GM12892 (cell line): Measurements from ENCODE around the gene ASCL1.

Source experiments
- POLR2A ChIP-seq: IDR thresholded peaks from 2 replicates; pipeline ENCODE4 v1.6.1; 2011; ENCODE audit warnings: low read depth, low read length, control low read depth
- POLR2AphosphoS5 ChIP-seq: IDR thresholded peaks from 2 replicates; pipeline ENCODE4 v1.6.1; 2011; ENCODE audit warnings: low read depth, low read length, control low read depth
- TAF1 ChIP-seq: IDR thresholded peaks from 2 replicates; pipeline ENCODE4 v1.6.1; 2011; ENCODE audit warnings: low read depth, mild to moderate bottlenecking, control low read depth, low read length, borderline replicate concordance

DNA sequence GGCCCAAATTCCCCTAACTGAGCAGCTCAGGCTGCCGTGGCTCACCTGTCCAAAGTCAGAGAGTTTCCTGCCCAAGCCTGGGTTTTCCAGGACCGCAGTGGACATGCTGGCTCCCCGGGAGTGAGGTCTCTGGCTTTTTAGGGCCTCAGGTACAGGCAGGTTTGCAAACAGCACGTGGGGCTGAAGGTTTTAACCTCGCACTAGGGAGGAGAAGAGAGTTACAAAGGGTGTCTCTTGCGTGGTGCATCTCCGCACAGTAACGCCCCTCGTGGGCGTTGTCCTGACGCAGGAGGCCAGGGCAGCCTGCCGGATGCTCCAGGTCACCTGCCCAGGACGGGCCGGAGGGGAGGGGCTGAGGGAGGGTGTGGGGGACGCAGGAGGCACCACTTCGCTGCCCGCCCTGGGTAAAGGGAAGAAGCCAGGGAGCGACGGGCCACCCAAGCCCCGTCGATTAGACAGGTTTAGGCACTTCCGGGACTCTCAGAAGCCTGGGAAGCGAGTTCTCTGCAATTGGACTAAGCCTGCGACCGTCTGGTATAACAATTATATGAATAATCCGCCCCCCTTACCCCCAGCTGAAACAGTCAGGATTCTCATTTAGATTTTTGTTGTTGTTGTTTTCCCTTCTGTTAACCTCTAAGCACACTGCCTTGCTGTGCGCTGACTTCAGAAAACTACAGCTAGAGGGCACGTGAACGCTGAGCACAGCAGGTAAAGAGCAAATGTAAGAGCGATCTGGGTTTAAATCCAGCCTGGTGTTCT is 40.3 kb upstream of the ASCL1 start, which contains the start of gene PAH:
- TF ChIP-seq TAF1: no peak
- no peak for TF ChIP-seq POLR2AphosphoS5
- TF ChIP-seq POLR2A: 0 out of 2 replicates have a peak, but pooled peaks have one; percentile 26
